IPS-18c (cell line): ENCODE data around the gene SCART1.
"Not testable (repeated sequence)": the region's sequence is repeated elsewhere in the genome, so short reads cannot be mapped to it uniquely, and the experiment has no call there.

Source experiments
- H3K4me3 ChIP-seq: 2 replicates; pipeline ENCODE4 v1.7.0; 2013; ENCODE audit warnings: low read depth, mild to moderate bottlenecking, low read length, moderate library complexity; ENCODE audit not compliant: insufficient read depth
- H3K9me3 ChIP-seq: one replicate; pipeline ENCODE4 v1.6.1; 2013; ENCODE audit warnings: mild to moderate bottlenecking, low read length, moderate library complexity; ENCODE audit not compliant: control insufficient read depth, insufficient read depth

SCART1 gene

GRCh38 chr10:133453516-133454203, at the start of gene SCART1:
SCART1 (plus strand) TSS chr10:133453945; CDS start chr10:133453998, 53 bp downstream.
- Histone ChIP-seq H3K4me3 (no peak within 1 kb of the TSS; the same call in 1 of the 2 replicates), H3K9me3 (peaks cover 22% of the 10 kb centered on the region)

DNA sequence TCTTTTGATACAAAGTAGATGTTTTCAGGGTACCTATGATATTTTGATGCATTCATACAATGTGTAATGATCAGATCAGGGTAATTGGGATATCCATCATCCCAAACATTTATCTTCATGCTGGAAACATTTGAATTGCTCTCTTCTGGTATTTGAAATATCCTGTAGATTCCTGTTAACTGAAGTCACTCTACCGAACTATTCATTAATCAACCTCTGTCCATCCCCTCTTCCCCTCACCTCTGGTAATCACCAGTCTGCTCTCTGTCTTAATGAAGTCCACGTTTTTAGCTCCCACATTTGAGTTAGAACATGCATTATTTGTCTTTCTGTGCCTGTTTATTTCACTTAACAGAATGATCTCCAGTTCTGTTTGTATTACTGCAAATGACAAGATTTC, 48.5 kb upstream of the SCART1 start:
- H3K4me3 ChIP-seq, result no peak overlapping the region
- H3K9me3 ChIP-seq, result no peaks in the 10 kb centered on the region

GRCh38 chr10:133405844-133406527, 47.8 kb upstream of the SCART1 start:
- Histone ChIP-seq H3K4me3 (no peak overlapping the region), H3K9me3 (no peaks in the 10 kb centered on the region)

- Histone ChIP-seq H3K9me3 (peaks cover 5% of the 10 kb centered on the region), H3K4me3 (no peak overlapping the region; the same call in 1 of the 2 replicates)
These were observed 42.0 kb upstream of the SCART1 start for GRCh38 chr10:133411523-133412380.

DNA sequence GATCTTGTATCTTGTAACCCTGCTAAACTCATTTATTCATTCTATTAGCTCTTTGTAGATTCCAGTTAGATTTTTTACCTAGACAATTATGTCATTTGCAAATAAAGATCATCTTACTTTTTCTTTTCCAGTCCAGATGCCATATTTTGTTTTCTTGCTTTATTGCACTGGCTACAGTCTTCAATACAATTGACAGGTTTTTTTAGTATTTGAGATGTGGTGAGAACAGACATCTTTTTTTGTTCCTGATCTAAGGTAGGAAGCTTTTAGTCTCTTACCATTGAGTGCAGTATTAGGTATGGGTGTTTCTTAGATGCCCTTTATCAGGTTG, 41.4 kb upstream of the SCART1 start:
- H3K9me3 ChIP-seq, result peaks cover 5% of the 10 kb centered on the region
- H3K4me3 ChIP-seq, result no peak overlapping the region

DNA sequence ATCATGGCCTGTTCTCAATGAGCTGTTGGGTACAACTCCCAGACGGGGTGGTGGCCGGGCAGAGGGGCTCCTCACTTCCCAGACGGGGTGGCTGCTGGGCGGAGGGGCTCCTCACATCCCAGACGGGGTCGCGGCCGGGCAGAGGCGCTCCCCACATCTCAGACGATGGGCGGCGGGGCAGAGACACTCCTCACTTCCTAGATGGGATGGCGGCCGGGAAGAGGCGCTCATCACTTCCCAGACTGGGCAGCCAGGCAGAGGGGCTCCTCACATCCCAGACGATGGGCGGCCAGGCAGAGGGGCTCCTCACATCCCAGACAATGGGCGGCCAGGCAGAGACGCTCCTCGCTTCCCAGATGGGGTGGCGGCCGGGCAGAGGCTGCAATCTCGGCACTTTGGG, 39.3 kb upstream of the SCART1 start:
- not testable (repeated sequence) for H3K9me3 ChIP-seq, H3K4me3 ChIP-seq

GRCh38 chr10:133415752-133416151, 38.0 kb upstream of the SCART1 start:
- H3K4me3 ChIP-seq, result no peak overlapping the region

DNA sequence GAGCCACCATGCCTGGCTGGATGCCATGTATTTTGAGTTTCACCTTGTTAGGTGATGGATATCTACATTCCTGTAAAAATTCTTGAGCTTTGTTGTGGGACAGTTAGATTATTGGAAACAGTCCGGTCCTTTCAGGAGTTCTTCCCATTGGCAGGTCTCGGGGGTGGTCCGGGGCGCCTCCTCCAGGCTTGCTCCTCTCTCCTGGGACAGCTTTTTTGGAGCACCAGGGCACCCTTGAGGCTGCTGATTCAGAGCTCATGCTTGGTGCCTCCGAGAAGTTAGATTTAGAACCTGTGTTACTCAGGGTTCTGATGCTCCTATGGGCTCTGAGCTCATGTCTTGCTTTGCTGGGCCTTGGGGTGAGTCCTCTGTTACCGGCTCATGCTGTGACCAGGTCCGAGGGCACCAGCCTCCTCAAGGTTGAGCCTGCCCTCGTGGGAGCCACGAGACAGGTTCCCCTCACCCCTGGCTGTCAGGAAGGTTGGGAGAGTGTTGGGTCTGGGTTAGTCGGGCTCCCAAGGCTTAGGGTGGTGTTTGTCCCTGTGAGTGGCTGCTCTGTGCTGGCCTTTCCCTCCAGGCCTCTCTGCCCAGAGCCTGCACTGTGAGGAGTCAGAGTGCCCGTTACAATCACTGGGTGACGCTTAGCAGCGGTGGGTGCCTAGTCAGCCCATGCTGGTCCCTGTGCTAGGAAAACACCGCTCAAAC, 35.3 kb upstream of the SCART1 start:
- H3K4me3 ChIP-seq, result no peak overlapping the region
- H3K9me3 ChIP-seq, result no peaks in the 10 kb centered on the region

More at GRCh38 chr10:133415752-133416151, 38.0 kb upstream of the SCART1 start:
- H3K9me3 ChIP-seq, result peaks cover 5% of the 10 kb centered on the region

GRCh38 chr10:133419211-133419950, 34.4 kb upstream of the SCART1 start:
- Histone ChIP-seq H3K9me3 (peaks cover 2% of the 10 kb centered on the region), H3K4me3 (no peak overlapping the region)

- Histone ChIP-seq H3K9me3 (peaks cover 2% of the 10 kb centered on the region), H3K4me3 (no peak overlapping the region)
These were observed 33.7 kb upstream of the SCART1 start for GRCh38 chr10:133420028-133420427.

DNA sequence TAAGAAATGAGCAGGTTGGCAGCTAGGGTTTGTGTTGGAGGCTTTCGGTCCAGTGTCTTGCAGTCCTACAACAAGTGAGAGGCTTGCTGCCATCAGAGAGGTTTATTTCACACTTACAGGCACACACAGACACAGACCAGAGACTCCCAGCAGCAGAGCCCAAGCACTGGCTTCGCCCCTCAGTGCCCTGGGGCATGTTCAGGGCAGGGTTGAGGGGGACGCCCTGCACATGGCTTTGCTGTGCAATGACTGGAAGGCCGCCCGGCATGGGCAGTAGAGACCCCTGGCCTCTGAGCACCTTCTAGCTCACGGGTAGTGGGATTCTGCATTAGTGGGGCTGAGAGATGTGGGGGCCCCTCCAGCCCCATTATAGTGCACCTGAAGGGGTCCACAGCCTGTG, 33.2 kb upstream of the SCART1 start:
- H3K4me3 ChIP-seq, result no peak overlapping the region
- peaks cover 2% of the 10 kb centered on the region for H3K9me3 ChIP-seq

GRCh38 chr10:133421336-133422222, 32.2 kb upstream of the SCART1 start:
- H3K9me3 ChIP-seq, result peaks cover 2% of the 10 kb centered on the region
- H3K4me3 ChIP-seq, result no peak overlapping the region

GRCh38 chr10:133422223-133422806, 31.4 kb upstream of the SCART1 start:
- H3K9me3 ChIP-seq, result peaks cover 2% of the 10 kb centered on the region
- no peak overlapping the region for H3K4me3 ChIP-seq

GRCh38 chr10:133422807-133423771, 30.7 kb upstream of the SCART1 start:
- no peak overlapping the region for H3K4me3 ChIP-seq
- peaks cover 2% of the 10 kb centered on the region for H3K9me3 ChIP-seq

DNA sequence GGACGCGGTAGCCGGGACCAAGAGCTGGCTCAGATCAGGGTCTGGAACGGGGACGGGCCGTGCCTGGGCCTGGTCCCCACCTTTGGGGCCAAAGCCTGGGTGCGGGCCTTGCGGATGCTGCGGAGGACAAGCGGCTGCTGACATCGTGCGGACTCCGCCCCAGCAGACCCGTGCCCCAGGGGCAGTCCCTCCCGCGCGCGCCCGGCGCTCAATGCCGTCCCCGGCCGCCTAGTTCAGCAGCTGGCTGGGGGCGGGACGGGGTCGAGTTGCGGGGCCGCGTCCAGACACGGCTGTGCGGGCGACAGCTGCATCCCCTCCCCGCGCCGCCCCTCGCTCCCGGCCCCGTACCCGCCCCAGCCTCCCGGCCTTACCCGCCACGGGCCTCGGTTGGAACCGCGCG, 29.6 kb upstream of the SCART1 start:
- not testable (repeated sequence) for H3K4me3 ChIP-seq, H3K9me3 ChIP-seq
